T-cell (primary cell): ENCODE data around the gene C19orf47. TPM values are rescaled to one million over a fixed set of nuclear protein-coding genes. Genes with fewer than 3 reads are reported as not detected.

ENCODE experiments used
- ATAC-seq, 4 experiments: fragments of 200-7000 bp in 3 of 4; fragments of 150-1000 bp in 1 of 4; cut with Tn5 transposase; replicated peaks in 1 of 4; 1 replicate in 3 of 4; 2 replicates in 1 of 4; pipeline ENCODE4 v1.10.0; 2021; ENCODE audit warnings: moderate library complexity in 3 of 4, mild to moderate bottlenecking in 2 of 4, moderate number of reproducible peaks in 1 of 4
- CTCF ChIA-PET, 2 donors: fragments of 300-600 bp; sonication (Branson Sonifier 250); formaldehyde crosslinking; loops; one replicate each; lab custom pipeline; 2022; ENCODE audit warnings: antibody characterized with exemption in 2 of 2; lab: Charles Lee
- POLR2A ChIA-PET, 2 donors: fragments of 300-600 bp; sonication (Branson Sonifier 250); formaldehyde crosslinking; loops; one replicate each; lab custom pipeline; 2022; ENCODE audit warnings: antibody characterized with exemption in 2 of 2; lab: Charles Lee
- DNase-seq, 35 experiments: peaks; one replicate each; pipeline versions ENCODE4 v3.0.0 to v3.0.0-alpha.2; 2013 to 2023
- H3K27ac ChIP-seq: one replicate; pipeline ENCODE4 v1.5.1; 2013; ENCODE audit warnings: low read length
- H3K27me3 ChIP-seq, 2 experiments: replicated peaks in 1 of 2; 1 replicate in 1 of 2; 2 replicates in 1 of 2; pipeline versions ENCODE4 v1.6.1 to v1.7.0; 2013; ENCODE audit warnings: low read length in 1 of 2, mixed read lengths in 1 of 2; ENCODE audit not compliant: control insufficient read depth in 2 of 2, insufficient read depth in 2 of 2; ENCODE audit errors: extremely low read depth in 1 of 2
- H3K36me3 ChIP-seq, 2 donors: 1 replicate in 1 of 2; 2 replicates in 1 of 2; pipeline versions ENCODE4 v1.6.1 to v1.7.0; 2013; ENCODE audit warnings: low read length in 1 of 2; ENCODE audit not compliant: control insufficient read depth in 2 of 2, insufficient read depth in 1 of 2; ENCODE audit errors: extremely low read depth in 1 of 2
- H3K4me1 ChIP-seq, 2 experiments: 1 replicate in 1 of 2; 2 replicates in 1 of 2; pipeline versions ENCODE4 v1.6.1 to v1.7.0; 2013; ENCODE audit warnings: low read length in 2 of 2, mixed read lengths in 1 of 2; ENCODE audit not compliant: insufficient read depth in 2 of 2, control insufficient read depth in 1 of 2; ENCODE audit errors: extremely low read depth in 1 of 2
- H3K4me3 ChIP-seq, 2 donors: 1 replicate in 1 of 2; 2 replicates in 1 of 2; pipeline versions ENCODE4 v1.5.1 to v1.7.0; 2013; ENCODE audit warnings: mild to moderate bottlenecking in 2 of 2, low read length in 1 of 2, moderate library complexity in 1 of 2; ENCODE audit not compliant: control insufficient read depth in 1 of 2; ENCODE audit errors: extremely low read depth in 1 of 2
- H3K9me3 ChIP-seq: 2 replicates; pipeline ENCODE4 v1.7.0; 2013
- H3K27ac Mint-ChIP-seq, 2 donors: one replicate each; pipeline ENCODE4 v1.8.0; 2020 to 2021; ENCODE audit warnings: mild to moderate bottlenecking in 2 of 2, mixed read lengths in 2 of 2
- H3K27me3 Mint-ChIP-seq, 2 donors: one replicate each; pipeline ENCODE4 v1.8.0; 2021 to 2022; ENCODE audit warnings: mixed read lengths in 2 of 2
- H3K36me3 Mint-ChIP-seq: one replicate; pipeline ENCODE4 v1.8.0; 2021; ENCODE audit warnings: mixed read lengths
- H3K4me1 Mint-ChIP-seq, 3 donors: one replicate each; pipeline ENCODE4 v1.8.0; 2020 to 2022; ENCODE audit warnings: mixed read lengths in 3 of 3, mild to moderate bottlenecking in 1 of 3
- H3K4me3 Mint-ChIP-seq, 3 donors: one replicate each; pipeline ENCODE4 v1.8.0; 2020 to 2022; ENCODE audit warnings: mild to moderate bottlenecking in 3 of 3, mixed read lengths in 3 of 3, moderate library complexity in 3 of 3
- H3K9me3 Mint-ChIP-seq, 3 donors: one replicate each; pipeline ENCODE4 v1.8.0; 2020 to 2022; ENCODE audit warnings: mixed read lengths in 3 of 3
- WGBS: methylation state at CpG from one replicate; pipeline ENCODE4 v1.1.5; 2013; ENCODE audit warnings: missing lambda C conversion rate; ENCODE audit not compliant: insufficient coverage; 5-methylcytosine and 5-hydroxymethylcytosine counted together
- total RNA-seq, 35 experiments: library from RNA in 6 of 35; stranded (reverse) in 6 of 35; fragments of 120-200 nt in 1 of 35; gene quantifications; one replicate each; pipeline versions ENCODE4 v1.2.1 to v1.2.4 and lab custom pipeline; 2013 to 2026

The C19orf47 gene
- total RNA-seq, 5 donors from 2014 or later (not counting 1 experiment from before 2014, with no cell fraction given) = 12.4 to 14.8 (median 14.5) TPM

DNA sequence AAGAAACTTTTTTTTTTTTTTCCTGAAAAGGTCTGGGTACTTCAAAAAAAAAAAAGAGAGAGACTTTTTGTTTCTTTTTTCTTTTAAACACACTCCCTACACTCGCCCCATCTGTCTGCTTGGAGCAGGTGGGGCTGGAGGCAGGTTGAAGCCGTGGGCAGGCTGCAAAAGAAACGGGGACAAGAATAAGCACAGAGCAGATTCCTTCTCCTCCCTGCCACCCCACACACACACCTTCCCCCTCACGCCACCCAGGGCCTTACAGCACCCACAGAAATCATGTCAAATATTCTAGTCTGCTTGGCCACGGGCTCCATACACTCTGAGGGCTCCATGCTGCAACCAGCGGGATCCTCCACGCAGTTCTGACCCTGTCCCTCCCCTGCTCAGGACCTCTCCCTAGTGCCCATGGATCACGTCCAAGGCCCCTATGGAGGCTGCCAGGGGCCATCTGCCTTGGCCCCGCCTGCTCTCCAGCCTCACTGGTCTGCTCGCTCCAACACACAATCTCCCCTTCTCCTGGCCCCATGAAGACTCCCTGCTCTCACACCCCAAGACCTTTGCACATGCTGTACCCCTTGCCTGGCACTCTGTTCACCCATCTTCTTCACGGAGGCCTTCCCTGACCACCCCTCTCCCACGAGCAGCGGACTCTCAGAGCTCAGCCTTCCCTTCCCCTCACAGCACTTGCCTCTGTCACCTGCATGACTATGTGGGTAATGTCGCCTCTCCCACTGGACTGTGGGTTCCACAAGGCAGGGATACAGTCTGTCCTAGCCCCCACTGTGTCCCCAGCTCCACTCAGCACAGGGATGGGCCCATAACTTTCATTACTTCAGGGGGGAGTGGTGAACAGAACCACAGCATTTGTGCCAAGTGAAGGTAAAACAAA is 74.5 kb downstream of the C19orf47 start:
- DNase-seq (no peak), ATAC-seq (no peak)
- H3K9me3 ChIP-seq = no peaks in the 10 kb centered on the region
- WGBS = 88% methylated on average over 11 of the region's 14 CpGs
- H3K4me3 ChIP-seq = no peak overlapping the region
- H3K36me3 ChIP-seq = peaks cover 0 to 11% of the 10 kb centered on the region in 2 donors
- H3K36me3 Mint-ChIP-seq = peaks cover 16% of the 10 kb centered on the region
- peak overlapping the region in 2 of 3 donors; percentile 56 to 78 for H3K4me3 Mint-ChIP-seq
- H3K27ac ChIP-seq = no peak overlapping the region
- H3K4me1 Mint-ChIP-seq = peaks cover 71 to 79% (median 78%) of the 10 kb centered on the region in 3 donors
- no peaks in the 10 kb centered on the region for H3K27me3 ChIP-seq
- no peaks in the 10 kb centered on the region for H3K27me3 Mint-ChIP-seq
- H3K27ac Mint-ChIP-seq = peak overlapping the region; percentile 47 to 74
- POLR2A ChIA-PET = no interaction called here
- H3K4me1 ChIP-seq = peaks cover 18 to 75% of the 10 kb centered on the region in 2 experiments
- no peaks in the 10 kb centered on the region for H3K9me3 Mint-ChIP-seq
- CTCF ChIA-PET = no interaction called here

DNA sequence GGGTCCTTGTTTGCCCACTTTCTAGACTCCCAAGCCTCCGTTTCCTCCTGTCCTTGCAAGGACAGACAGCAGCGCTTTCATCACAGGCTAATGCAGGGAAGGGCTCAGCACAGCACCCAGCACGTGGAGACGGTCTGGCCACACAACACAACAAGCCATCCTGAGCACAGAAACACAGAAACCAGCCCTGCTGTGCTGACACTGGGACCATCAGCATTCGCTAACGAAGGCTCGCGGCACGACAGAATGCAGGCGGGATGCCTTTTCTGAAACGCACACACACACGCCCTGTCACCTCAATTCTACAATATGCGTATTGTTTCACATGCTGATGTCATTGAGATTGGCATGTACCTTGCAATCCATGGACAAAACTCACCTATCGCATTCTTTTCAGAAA is 75.9 kb downstream of the C19orf47 start:
- H3K4me1 Mint-ChIP-seq = peaks cover 64 to 70% (median 70%) of the 10 kb centered on the region in 3 donors
- Histone ChIP-seq H3K27ac (no peak overlapping the region), H3K27me3 (no peaks in the 10 kb centered on the region), H3K4me1 (peaks cover 18 to 70% of the 10 kb centered on the region in 2 experiments), H3K4me3 (no peak overlapping the region), H3K9me3 (no peaks in the 10 kb centered on the region), H3K36me3 (peaks cover 0 to 23% of the 10 kb centered on the region in 2 donors)
- no peaks in the 10 kb centered on the region for H3K9me3 Mint-ChIP-seq
- H3K36me3 Mint-ChIP-seq = peaks cover 22% of the 10 kb centered on the region
- no peak overlapping the region for H3K27ac Mint-ChIP-seq
- no peak overlapping the region for H3K4me3 Mint-ChIP-seq
- ChIA-PET CTCF (no interaction called here), POLR2A (no interaction called here)
- no peaks in the 10 kb centered on the region for H3K27me3 Mint-ChIP-seq
- WGBS = 97% methylated on average over 10 of the region's 14 CpGs
- DNase-seq (no peak), ATAC-seq (no peak)

DNA sequence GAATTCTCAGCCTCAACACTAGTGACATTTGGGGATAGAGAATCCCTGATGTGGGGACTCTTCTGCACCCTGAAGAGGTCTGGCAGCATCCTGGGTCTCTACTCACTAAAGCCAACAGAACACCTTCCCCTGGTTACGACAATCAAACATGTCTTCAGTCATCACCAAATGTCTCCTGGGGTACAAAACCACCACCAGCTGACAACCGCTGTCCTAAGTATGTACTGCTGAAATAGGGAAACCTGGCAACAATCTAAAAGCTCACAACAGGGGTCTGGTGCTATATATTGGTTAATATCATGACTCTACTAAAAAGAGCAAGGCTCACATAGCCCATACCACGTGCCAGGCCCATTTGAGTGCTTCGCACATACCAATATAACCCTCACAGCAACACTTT is 76.5 kb downstream of the C19orf47 start:
- WGBS = no CpG with 5 or more reads among the region's 4 CpGs
- Histone ChIP-seq H3K4me1 (peaks cover 18 to 67% of the 10 kb centered on the region in 2 experiments), H3K4me3 (no peak overlapping the region), H3K9me3 (no peaks in the 10 kb centered on the region), H3K27ac (no peak overlapping the region), H3K27me3 (no peaks in the 10 kb centered on the region), H3K36me3 (peaks cover 0 to 24% of the 10 kb centered on the region in 2 donors)
- Mint-ChIP-seq H3K27ac (no peak overlapping the region), H3K4me3 (no peak overlapping the region), H3K9me3 (no peaks in the 10 kb centered on the region), H3K27me3 (no peaks in the 10 kb centered on the region), H3K36me3 (peaks cover 25% of the 10 kb centered on the region), H3K4me1 (peaks cover 66 to 70% (median 67%) of the 10 kb centered on the region in 3 donors)
- ChIA-PET CTCF (interaction anchor here in 1 of 2 donors (0.5 kb wide), 1 partner anchor 15 kb away, joined by 8 read pairs; no protein-coding TSS in a partner anchor), POLR2A (no interaction called here)
- ATAC-seq = no peak
- no peak for DNase-seq

DNA sequence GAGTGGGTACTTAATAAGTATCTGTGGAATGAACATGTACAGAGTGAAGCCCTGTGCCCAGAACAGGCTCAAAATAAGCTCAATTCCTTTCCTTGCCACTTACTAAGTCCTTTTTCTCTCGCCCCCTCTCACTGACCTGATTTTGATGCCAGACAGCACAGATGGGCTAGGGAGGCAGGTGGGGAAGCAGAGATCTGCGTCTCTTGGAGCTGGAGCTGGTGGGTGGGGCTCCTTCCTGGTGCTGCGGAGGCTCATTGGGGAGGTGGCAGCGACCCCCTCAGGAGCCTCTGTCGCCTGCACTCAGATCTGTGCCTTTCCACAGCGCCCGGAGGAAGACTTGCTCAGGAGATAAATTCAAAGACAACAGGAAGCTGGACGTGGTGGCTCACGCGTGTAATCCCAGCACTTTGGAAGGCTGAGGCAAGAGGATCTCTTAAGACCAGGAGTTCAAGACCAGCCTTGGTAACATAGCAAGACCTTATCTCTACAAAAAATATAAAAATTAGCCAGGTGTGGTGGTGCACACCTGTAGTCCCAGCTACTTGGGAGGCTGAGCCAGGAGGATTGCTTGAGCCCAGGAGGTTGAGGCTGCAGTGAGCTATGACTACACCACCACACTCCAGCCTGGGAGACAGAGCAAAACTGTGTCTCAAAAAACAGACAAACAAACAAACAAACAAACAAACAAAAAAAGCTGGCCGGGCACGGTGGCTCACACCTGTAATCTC is 77.7 kb downstream of the C19orf47 start:
- peaks cover 25% of the 10 kb centered on the region for H3K36me3 Mint-ChIP-seq
- Histone ChIP-seq H3K4me3 (no peak overlapping the region), H3K27me3 (no peaks in the 10 kb centered on the region), H3K36me3 (peaks cover 0 to 24% of the 10 kb centered on the region in 2 donors), H3K27ac (no peak overlapping the region), H3K9me3 (no peaks in the 10 kb centered on the region), H3K4me1 (peaks cover 18 to 58% of the 10 kb centered on the region in 2 experiments)
- H3K27me3 Mint-ChIP-seq = no peaks in the 10 kb centered on the region
- 98% methylated on average over 8 of the region's 12 CpGs for WGBS
- no peaks in the 10 kb centered on the region for H3K9me3 Mint-ChIP-seq
- no peak for DNase-seq
- H3K4me3 Mint-ChIP-seq = no peak overlapping the region
- peaks cover 61 to 74% (median 64%) of the 10 kb centered on the region in 3 donors for H3K4me1 Mint-ChIP-seq
- ChIA-PET POLR2A (no interaction called here), CTCF (interaction anchor here in 1 of 2 donors (0.5 kb wide), 1 partner anchor 10 kb away, joined by 3 read pairs; no protein-coding TSS in a partner anchor)
- H3K27ac Mint-ChIP-seq = no peak overlapping the region
- ATAC-seq = no peak

Other genes starting within 250 kb of the C19orf47 start
- 10 to 100 TPM; 20.9 to 39.6 (median 33.0) TPM for gene MAP3K10, start 157.0 kb downstream of the C19orf47 start, total RNA-seq
- gene TTC9B, start 130.0 kb downstream of the C19orf47 start, total RNA-seq = not detected
- 1 to 10 TPM in 4 of 5 donors, under 1 TPM in 1; 0.82 to 2.3 (median 1.2) TPM for gene CCNP, start 121.7 kb downstream of the C19orf47 start, total RNA-seq
- 100 to 1,000 TPM; 169 to 218 (median 172) TPM for gene AKT2, start 63.1 kb downstream of the C19orf47 start, total RNA-seq
- gene PLD3, start 298 bp upstream of the C19orf47 start, total RNA-seq = 100 to 1,000 TPM in 3 of 5 donors, 10 to 100 TPM in 2; 71.0 to 120 (median 118) TPM
- gene HIPK4, start 41.8 kb upstream of the C19orf47 start, total RNA-seq = under 1 TPM in 4 of 5 donors, not detected in 1; 0.16 to 0.20 (median 0.18) TPM
- gene PRX, start 65.0 kb upstream of the C19orf47 start, total RNA-seq = 1 to 10 TPM; 2.0 to 4.4 (median 2.8) TPM
- 10 to 100 TPM; 10.9 to 25.4 (median 13.3) TPM for gene SERTAD1, start 77.6 kb upstream of the C19orf47 start, total RNA-seq
- 10 to 100 TPM; 17.4 to 26.7 (median 24.7) TPM for gene SERTAD3, start 95.9 kb upstream of the C19orf47 start, total RNA-seq
- gene BLVRB, start 117.3 kb upstream of the C19orf47 start, total RNA-seq = 10 to 100 TPM in 3 of 5 donors, 1 to 10 TPM in 2; 6.8 to 20.3 (median 16.4) TPM
- gene SPTBN4, start 118.6 kb upstream of the C19orf47 start, total RNA-seq = 1 to 10 TPM in 1 of 5 donors, under 1 TPM in 4; 0.37 to 1.2 (median 0.66) TPM
- 100 to 1,000 TPM; 117 to 153 (median 142) TPM for gene SHKBP1, start 228.5 kb upstream of the C19orf47 start, total RNA-seq